Measurements from ENCODE around the gene INPP5A.
"Not testable (repeated sequence)": the region's sequence is repeated elsewhere in the genome, so short reads cannot be mapped to it uniquely, and the experiment has no call there.

The INPP5A gene

GRCh38 chr10:132665946-132666704, 128.5 kb downstream of the INPP5A start:
- DNase-seq, result no peak

DNA sequence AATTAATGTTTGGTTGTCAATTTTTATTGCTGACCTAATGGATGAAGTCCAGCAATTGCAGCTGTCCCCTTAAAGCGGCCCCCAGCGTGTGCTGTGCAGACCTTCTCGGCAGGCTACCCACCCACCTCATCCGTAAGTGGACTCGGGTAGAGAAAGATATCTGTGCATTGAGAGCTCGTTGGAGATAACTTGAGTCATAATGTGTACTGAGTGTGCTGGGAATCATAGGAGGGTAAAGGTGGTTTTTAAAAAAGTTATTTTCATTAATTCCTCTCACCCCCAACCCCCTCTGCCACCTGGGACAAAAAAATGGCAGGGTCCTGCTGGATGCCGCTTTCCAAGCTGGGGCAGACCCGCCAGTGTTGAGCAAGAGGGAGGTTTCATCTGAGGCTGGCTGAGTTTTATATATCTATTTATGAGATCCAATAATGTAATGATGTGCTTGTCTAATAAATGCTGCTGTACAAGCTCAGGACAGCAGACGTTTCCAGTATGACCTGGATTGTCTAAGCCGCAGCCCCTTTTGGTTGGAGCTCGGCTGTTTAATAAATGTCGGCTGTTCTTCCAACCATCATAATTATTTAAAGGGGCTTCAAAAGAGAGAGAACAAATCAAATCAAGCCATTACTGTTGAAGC, 129.2 kb downstream of the INPP5A start:
- no peak for DNase-seq

DNA sequence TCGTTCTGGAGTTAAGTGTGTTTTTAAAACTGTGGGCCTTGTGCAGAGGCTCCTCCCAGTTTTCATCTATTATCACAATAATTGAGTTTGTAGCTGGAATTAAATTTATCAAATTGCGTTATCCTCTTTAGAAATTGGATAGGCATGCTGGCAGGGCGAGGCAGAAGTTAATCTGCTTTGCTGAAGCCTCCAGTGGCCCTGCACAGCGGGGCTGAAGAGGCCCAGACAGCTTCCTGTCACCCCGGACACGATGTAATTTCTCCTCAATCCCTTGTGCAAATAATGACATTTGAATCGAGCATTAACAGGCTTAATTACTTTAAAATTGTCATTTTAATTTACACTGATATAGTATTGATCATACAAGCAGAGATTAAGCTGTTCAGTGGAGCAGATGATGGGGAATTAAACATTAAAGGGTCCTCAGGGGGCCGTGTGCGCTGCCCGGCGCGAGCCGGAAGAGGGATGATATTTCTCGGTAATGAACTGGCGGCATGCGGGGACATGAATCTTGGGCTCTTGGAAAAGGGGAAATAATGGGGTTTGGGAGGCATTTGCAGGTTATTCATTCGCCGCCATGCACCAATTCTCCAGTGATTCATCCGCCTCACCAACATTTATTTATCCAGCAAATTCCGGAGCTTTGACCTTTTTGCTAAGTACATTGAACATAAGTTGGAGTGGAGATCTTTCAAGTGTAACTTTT, 129.9 kb downstream of the INPP5A start:
- DNase-seq, result no peak

GRCh38 chr10:132668048-132668394, 130.4 kb downstream of the INPP5A start:
- DNase-seq, result no peak

- DNase-seq, result no peak
Observed at GRCh38 chr10:132669208-132669861, 131.7 kb downstream of the INPP5A start.

DNA sequence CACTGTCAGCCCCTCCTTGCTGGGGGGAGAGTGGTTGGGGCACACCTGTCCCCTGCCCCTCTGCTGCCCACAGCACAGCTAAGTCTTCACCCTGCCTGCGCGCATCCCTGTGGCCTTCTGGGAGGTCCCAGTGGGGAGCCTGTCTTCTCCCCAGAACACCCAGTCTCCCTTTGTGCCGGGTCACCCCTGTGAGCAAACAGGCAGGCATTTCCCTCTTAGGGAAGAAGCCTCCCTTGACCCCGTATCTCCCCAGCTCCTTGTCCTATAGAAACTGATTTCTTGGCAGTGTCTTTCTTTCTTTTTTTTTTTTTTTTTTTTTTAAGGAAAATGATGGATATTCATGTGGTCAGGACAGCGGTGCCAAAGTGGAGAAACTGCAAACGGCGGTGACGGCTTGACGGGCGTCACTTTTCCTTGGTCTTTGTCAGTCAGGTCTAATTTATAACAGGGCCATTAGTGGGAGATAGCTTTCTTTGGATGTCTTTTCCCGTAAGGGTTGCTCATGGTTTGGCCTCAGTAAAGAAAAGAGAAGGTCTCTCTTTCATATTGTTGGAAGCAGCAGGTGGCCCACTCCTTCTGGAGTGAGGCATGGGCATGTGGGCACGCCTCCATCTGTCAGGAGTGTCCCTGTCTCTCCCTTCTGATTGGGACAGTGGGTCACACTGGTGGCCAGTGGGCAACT, 133.1 kb downstream of the INPP5A start:
- no peak for DNase-seq

DNA sequence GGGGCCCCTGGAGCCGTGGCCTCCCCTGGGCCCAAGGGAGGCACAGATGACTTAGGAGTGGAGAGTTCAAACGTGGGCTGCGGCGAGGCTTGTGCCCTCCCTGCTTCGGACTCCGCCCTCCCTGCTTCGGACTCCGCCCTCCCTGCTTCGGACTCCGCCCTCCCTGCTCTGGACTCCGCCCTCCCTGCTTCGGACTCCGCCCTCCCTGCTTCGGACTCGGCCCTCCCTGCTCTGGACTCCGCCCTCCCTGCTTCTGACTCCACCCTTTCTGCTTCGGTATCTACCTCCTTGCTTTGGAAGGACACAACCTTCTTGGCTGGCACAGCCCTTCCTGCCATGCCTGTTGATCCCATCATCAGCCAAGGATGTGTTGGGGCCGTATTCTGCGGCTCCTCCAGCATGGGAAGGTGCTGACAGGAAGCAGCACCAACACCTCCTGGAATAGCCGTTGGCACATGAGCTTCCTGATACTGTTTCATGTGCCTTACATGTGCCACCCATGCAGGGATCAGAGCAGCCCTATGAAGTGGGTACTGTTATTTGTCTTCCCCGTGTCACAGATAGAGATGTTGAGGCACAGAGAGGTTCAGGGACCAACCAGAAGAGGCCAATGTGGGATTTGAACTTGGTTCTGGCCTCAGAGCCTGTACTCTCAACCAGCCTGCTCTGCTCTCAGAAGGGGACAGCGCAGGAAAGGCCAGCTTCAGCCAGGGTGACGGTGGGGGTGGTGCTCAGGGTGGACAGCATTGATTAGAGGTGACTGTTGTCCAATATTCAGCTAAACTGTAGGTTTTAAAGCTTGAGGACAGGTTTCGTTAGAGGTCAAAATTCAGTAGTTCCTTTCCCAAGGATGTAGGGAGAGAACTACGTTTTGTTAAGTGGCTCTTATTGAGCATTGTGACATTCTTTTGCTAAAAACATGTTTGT, 133.9 kb downstream of the INPP5A start:
- DNase-seq, result no peak

GRCh38 chr10:132673746-132674145, 136.2 kb downstream of the INPP5A start:
- DNase-seq, result not testable (repeated sequence)

DNA sequence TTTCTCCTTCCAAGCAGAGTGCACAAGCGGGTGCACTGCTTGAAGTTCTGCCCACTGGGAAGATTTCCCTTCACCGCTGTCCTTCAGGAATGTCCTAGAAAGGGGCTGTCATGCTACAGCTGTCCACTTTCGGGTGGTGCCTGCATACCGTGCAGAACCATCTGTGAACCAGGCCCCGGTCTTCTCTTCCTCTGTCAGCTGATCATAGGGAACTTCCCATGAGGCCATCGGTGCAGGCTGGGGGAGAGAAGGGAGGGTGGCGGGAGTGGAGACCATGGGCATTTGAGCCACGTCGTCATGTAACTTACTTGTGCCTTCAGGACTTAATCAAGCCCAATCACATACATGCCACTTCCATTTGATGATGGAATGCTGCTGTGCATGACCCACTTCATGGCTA, 136.7 kb downstream of the INPP5A start:
- no peak for DNase-seq

- DNase-seq, result no peak
Observed at GRCh38 chr10:132675031-132675740, 137.6 kb downstream of the INPP5A start.

DNA sequence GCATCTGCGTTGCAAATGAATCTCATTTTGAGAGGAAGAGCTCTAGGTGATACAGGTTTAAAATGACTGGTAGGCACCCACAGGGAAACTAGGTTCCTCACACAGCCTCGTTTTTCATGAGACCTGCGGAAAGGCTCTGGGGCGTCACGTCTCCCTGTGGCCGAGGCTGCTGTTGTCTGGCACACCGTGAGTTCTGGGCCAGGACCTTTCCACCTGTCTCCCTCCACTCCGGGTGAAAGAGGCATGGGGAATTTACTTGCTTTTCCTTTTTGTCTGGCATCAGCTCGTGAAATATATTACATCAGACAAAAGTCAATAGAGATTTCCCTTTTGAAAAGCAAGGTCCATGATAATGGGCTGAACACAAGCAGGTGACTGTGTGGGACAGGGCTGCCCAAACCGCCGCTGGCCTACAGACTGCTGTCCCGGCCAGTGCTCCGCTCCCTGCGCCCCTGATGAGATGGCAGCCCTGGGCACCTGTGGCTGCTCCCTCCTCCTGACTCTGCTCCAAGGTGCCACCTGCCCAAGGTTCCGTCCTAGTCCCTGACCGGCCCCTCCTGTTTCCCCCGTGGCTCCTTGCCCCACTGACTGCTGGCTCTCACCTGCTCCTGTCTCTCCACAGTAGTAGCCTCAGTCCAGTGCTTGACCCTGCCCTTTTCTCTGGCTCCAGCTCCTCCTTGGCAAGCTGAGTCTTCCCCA, 138.8 kb downstream of the INPP5A start:
- DNase-seq, result no peak

DNA sequence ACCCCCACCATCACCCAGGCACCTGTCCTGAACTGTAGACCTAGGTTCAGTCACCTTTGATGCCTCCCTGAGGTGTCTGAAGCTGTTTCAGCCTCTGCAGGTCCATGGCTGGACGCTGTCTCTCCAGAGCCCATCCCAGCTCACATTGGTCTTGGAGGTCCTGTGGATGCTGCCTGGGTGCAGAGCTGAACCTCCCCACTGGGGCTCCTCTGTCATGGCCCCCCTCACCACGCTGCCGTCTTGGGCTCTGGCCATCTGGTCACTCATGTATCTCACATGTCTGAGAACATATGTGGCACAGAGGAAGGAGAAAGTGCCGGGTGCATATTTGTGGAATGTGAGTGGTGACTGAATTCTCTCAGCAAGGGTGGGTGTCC, 139.5 kb downstream of the INPP5A start:
- no peak for DNase-seq

DNA sequence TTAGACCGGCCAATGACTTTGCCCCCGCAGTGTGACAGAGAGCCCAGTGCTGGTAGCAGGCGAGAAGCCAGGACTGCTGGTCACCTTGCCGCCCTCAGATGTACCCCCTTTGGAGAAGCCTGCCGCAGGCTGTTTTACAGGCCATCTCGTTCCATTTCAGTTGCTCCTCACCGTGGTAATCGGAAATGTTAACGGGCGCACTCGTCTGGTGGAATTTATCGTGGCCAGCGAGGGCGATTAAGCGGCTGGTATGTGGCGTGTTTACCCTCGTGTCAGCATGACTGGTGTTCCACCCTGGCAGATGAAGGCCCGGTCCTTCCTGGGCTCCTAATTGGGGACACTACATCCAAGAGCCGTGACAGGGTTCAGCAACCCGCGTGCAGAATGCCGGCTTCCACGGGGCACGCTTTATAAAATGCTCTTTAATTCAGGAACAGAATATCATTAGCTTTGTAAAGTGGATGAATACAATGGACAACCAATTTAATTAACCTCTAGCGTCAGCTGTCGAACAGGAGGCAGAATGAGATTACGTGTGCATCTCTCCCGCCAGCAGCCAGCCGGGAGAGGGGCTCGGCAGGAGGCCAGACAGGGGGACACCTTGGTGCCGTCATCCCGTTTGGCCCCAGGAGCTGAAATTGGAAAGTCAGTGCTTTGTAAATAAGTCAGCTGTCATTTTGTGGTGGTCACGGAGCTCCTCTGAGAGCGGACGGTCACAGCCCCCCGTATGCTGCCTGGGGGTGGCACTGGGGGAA, 140.1 kb downstream of the INPP5A start:
- DNase-seq, result no peak

DNA sequence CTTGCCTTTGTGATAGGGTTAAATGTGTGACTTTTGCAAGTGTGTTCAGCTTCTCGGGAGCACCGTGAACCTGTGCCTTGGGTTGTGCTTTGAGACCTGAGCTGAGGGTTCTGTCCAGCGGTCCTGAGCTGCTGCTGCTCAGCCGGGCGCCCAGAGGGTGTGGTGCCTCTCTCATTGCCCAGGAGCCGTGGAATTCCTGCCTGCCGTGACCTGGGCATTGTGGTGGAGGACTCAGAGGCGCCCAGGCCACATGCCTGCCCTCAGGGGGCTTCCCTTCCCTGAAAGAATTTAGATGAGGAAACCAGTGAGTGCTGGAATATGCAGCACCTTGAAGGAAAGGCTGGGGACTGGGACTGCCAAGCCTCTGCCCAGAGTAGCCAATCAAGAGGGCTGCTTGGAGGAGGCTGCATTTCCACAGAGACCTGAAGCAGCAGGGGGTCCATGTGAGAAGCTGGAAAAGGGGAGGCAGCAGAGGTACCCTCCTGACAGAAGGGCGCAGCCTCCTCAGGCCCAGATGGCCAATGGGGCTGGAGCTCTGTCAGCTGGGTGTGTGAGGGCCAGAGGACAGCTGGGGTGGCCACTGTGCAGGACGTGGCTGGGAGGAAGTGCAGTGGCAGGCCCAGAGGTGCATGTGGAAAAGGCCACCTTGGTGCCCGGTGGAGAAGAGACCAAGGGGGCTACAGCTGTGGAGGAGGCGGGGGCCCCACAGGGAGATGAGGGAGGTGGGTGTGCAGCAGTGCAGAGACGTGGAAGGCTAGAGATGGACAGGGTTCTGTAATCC, 141.0 kb downstream of the INPP5A start:
- DNase-seq, result no peak

DNA sequence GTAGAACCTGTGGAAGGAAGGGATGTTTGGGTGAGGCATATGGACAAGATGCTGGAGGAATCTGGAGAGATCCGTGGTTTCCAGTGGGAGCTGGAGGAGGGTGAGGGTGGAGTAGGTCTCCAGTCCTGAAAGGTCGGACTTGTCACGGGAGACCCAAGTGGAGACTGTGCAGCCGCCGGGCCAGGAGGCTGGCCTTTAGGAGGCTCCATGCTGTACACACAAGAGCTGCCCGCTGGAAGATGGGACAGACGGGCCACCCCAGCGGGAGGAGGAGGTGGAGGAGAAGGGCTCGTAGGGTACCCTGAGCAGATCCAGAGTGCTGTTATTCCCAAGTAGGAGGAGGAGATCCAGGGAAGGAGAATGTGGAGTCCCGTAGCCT, 141.6 kb downstream of the INPP5A start:
- DNase-seq, result no peak

DNA sequence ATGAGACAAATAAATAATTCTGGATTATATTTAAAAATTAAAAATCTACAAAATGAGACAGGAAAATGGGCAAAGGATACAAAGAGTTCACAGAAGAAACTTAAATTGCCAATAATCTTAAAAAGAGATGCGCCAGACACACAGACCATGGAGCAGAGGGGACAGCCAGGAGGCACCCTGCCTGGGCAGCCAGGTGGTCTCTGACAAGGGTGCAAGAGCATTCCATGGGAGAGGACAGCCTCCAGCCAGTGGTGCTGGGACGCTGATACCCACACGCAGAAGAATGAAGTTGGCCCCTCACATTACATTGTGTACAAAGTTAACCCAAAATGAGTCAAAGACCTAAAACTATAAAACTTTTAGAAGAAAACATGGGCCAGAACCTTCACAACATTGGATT, 142.1 kb downstream of the INPP5A start:
- no peak for DNase-seq

- not testable (repeated sequence) for DNase-seq
Observed at GRCh38 chr10:132680741-132681140, 143.2 kb downstream of the INPP5A start.

DNA sequence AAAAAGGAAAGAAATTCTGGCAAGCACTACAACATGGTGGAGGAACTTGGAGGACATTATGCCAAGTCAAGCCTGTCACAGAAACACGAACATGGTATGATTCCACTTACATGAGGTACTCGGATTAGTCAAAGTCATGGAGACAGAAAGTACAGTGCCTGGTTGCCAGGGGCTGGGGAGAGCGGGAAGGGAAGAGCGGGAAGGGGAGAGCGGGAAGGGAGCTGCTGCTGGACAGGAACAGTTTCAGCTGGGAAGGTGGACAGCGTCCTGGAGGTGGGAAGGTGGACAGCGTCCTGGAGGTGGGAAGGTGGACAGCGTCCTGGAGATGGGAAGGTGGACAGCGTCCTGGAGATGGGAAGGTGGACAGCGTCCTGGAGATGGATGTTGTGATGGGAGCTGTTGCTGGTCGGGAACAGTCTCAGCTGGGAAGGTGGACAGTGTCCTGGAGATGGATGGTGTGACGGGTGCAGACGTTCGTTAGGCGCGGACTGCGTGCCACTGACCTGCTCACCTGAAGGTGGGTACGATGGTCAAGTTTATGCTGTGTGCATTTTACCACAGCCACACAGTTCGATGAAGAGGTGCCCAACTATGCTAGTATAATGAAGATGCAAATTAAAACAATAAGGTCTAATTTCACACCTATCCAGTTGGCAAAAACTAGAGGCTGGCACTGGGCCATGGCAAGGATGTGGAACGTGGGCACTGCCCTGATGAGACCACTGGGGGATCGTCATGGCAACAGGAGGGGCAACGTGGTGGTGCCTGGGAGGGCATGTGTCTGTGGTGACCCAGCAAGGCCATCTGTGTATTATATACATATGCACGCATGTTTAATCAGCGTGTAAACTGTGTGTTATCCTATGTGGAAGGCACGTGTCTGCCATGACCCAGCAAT, 144.5 kb downstream of the INPP5A start:
- no peak for DNase-seq

Data from activated gamma-delta T cell (primary cell).